ENCODE results near the gene SLC6A13.
"Not testable (repeated sequence)": the region's sequence is repeated elsewhere in the genome, so short reads cannot be mapped to it uniquely, and the experiment has no call there.

The SLC6A13 gene

DNA sequence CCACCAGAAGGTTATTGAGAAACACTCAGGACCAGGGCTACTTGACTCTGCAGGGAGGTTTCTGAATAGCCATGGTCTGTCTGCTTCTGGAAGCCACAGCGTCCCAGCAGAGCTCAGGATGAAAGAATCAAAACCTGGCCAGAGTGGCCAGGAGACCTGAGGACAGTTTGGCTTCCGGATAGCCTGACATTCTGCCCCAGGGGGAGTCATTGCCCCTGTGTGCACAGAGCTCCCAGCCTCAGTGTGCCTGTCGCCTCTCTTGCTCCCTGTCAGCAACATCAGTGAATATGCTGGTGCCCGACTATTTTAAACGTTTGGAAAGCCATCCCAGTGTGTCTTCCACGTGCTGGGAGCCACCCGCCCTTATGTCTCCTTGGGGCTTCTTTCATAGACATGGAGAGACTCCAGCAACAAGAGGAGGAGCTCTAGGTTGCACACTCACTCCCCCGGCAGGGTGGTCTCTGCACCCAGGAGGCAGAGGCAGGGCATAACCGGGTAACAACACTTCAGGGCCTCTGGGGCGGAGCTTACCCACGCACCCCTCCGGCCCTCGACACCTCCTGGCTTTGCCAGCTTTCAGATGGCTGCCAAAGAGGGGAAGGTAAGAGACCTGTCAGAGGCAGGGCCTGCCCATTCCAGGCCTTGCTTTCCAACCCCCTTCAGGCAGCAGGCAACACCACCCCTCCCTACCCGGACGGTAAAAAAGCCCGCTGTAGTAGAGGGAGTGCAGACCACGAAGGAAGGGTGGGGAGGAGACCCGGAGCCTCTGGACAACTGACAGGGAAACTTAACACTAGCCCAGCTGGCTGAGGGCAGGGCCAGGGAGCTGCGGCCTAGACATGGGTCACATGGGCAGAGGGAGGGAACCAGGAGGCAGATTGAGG lies 29.7 kb downstream of the SLC6A13 start:
- DNase-seq: peak in 2 of 3 donors; percentile 8 to 13

DNA sequence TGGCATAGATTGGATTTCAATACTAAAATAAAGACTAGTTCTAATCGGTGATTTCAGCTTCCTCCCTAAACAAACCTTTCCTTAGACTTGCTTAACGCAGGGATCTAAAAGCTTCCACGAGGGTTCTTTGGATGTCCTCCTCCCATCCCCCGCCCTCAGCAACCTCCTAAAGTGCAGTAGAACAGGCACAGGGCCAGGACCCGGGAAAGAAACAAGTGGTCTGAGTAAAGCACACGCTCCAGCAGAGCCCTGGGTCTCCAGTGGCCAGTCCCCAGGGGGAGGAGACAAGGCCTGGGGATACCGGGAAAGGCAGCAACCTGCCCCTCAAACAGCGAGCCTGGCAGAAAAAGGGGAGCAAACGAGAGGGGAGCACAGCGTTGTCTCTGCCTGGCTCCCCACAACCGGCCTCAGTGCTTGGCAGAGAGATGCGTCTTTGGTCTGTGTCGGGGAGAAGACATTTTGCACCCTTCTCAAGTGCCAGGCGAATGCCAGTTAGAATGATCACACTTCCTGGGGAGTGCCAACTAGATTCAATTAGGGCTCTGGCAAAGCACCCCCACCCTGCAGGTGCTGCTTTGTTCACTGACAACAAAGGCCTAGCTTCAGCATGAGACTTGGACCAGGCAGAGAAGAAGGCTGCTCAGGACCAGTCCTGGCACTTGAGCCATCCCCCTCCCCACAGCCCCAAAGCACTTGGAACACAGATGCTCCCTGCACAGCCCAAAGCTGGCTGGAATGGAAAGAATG lies 31.5 kb downstream of the SLC6A13 start:
- no peak for DNase-seq

DNA sequence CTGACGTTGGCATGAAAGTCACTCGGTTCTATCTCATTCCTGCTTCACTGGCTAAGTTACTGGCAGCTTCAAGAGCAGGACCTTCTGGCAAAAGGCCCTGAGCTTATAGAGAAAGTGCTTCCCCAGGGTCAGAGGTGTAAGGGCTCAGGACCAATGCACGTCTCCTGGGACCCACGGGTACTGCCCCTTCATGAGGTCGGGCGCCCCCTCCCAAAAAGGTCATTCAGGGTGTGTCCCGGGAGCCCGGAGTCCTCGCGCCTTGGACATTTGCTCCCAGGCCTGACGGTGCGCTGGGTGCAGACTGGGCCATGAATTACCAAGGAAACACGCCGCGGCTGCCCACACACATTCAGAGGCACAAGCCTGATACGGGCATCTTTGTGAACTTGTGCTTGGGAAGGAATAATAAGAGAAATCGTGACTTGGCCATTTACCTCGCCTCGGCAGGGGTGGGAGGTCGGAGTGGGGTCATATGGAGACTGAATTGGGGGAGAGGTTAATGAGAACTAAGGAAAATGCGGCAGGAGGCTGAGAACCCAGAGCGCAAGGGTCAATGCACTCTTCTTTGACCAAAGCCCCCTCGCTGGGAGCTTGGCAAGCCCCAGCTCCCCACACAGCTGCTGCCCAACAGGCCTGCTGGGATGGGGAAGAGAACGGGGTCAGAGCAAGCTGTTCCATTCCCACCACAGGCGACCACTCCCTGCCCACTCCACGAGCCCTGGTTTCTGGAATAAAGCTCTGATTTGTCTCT lies 33.0 kb downstream of the SLC6A13 start:
- DNase-seq: no peak

DNA sequence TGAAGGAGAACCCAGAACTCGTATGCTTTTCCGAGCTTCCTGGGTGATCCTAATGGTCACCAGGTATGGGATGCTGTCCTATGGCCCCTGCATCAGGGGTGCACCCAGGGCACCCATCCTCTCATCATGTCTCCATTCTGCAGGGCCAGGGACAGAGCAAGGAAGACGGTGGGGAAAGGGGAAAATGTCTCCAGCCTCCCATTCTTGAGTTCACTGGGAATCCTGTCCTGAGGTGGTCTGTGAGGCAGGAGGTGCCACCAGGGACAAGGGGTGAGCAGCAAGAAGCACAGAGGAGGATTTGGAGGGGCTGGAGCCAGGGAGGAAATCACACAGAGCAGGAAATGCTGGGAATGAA lies 33.8 kb downstream of the SLC6A13 start:
- DNase-seq: no peak

DNA sequence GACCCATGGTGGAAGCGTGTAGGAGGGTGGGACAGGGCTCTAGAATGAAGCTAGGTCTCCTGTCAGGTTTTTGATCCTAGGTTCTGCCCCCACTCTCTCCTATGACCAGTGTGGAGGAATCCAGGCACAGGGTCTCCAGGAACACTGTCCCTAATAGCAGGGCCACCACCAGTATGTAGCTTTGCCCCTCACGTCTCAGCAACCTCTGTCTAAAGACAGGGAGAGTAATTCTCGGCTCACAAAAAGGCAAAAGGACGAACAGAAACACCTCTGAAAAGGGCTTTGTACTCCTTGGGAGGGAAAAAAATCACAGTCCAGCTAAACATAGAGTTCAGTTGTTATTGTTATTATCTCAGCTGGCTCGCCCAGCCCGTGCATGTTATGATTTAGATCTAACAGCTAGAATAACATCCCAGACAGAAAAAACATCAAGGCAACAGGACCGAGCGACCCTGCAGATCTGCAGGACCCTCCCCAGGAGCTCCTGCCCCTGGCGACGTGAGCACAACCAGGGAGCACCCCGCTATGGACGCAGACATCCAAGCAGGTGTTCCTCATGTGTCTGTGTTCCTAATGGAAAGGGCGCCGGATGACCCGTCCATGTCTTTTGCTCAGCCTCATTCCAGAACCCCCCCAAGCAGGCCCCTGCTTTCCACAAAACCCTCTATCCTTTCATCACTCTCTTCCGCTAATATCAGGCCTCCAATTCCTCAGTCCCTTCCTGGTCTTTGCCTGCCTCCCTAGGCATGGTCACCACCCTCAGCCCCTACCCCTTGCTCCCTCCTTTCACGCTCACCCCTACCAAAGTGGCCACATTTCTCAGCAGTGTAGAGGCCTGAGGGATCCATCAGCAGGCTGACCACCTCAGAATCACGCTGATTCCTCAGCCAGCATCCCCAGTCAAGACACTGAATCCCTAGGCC lies 34.5 kb downstream of the SLC6A13 start:
- no peak for DNase-seq

DNA sequence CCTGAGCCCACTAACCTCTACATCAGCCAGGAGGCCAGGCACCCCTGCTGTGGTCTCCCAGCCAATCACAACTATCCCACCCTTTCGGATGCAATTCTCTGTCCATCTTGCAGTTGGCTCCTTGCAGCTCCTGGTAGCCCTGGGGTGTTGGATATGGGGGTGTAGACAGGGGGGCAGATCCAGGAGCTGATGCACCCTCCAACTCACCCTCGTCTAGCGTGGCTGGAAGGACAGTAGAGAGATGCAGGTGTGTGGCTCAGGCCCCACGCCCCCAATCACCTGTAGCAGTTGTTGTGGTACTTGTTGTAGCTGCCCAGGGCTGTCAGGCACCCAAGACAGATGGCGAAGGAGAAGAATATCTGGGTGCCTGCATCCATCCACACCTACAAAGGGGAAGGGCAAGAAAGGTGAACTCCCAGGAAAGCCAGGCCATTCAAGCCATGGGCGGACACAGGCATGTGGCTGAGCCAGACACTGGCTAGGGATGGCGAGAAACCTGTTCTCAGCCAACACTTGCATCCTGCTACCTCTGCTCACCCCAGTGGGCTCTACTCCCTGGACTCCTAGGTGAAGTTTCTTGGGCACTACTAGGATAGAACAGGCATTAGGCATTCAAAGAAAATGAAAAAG lies 35.2 kb downstream of the SLC6A13 start:
- no peak for DNase-seq

DNA sequence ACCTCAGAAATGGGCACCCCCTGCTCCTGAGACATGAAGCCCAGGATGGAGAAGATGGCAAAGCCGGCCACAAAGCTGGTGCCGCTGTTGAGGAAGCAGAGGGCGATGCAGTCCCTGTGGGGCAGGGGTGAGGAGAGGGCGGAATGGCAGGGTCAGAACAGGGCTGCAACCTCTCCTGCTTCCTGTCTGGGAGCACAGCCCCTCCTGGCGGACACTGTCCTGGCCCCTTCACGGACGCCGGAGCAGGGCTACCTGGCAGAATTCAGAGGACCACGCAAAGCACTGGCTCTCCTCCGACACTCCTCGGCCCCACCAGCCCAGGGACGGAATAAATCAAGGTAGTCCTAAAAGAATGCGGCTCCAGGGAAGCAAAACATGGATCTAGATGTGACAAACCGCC lies 36.2 kb downstream of the SLC6A13 start:
- DNase-seq: no peak

DNA sequence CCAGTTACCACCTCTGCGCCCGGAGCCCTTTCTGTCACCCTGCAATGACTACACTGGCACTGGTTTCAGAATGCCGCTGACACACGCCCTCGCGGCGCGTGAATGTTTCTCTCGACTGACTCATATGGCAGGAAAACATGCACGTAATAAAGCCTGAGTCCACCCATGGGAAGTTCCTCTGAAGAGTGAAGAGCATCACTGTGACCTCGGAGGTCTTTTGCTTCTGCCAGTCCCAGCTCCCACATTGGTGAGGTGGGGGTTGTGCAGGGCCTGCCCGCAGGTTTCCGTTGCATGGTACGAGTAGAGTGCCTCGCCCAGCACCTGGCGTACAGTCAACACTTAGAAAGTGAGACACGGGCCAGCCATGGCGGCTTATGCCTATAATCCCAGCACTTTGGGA lies 37.6 kb downstream of the SLC6A13 start:
- DNase-seq: peak; percentile 20 to 54 (median 36)

DNA sequence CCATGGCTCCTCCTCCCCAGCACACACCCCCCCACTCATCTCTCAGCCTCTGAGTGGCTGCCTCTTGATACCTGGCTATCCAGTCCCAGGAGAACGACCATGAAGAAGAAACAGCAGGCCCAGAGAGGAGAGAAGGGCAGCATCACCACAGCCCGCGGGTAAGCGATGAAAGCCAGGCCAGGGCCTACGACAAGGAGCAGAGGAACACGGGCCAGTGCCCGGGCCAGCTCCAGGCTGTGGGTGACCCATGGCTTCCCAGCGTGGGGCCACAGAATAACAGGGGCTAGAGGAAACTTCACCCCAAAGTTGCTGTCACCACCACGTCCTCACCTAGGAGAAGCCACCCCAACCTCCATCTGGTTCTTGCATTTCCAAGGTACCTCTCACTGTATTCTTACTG lies 38.3 kb downstream of the SLC6A13 start:
- DNase-seq: no peak

DNA sequence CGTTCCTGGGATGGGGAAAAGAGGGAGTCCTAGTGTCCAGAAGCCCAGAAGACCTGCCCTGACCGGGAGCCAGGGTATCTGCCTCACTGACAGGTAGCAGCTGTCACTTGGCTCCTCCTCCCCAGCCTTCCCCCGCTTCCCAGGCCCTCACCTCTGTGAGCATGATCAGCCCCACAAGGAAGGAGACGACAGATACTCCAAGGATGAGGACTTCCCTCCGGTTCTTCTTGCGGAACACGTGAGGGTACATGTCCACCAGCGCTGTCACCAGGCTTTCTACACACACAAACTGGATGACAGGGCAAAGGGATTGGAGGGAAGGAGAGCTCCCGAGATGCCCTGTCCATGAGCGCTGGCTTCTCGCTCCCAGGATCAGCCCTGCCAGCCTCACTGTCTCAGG lies 38.8 kb downstream of the SLC6A13 start:
- no peak for DNase-seq

DNA sequence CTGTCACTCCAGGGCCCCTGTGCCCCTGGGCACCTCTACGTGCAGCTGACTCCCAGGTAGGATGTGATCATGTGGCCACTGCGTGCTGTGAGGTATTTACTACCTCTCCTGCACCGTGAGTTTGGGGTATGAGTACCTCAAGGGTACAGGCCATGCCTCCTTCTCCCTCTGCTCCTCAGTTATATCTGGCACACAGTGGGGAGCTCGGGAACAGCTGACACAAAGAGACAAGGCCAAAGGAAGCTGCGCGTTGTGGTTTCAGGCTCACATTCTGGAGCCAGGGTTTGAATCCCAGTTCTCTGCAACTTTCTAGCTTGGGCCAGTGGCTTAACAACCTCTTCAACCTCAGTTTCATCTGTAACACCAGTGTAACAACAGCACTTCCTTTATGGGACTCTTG lies 40.9 kb downstream of the SLC6A13 start:
- no peak for DNase-seq

DNA sequence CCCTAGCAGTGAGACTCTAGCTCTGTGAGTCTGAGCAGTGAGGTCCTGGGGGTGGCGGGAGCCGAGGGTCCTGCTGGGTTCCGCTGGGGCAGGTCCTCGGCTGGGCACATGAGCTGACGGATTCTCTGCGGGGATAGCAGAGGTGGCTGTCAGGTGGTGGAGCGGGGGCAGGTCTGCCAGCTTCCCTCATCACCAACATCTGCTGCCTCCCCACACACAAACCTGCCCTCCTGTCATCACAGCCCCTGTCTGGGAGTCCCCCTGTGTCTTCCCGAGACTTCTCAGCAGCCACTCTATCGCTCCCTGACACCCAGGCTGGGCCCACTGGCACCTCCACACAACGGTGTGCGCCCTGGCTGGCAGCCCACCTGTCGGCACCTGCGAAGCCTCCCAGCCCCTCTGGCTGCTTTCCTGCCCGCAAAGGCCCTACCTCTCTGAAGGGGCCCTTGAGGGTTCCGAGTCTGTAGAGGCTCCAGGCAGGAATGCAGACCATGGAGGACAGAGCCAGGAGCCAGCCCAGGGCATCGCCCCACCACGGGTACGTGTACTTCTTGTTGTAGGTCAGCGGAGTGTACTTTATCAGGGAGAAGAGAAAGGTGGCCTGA lies 41.6 kb downstream of the SLC6A13 start:
- DNase-seq: no peak

DNA sequence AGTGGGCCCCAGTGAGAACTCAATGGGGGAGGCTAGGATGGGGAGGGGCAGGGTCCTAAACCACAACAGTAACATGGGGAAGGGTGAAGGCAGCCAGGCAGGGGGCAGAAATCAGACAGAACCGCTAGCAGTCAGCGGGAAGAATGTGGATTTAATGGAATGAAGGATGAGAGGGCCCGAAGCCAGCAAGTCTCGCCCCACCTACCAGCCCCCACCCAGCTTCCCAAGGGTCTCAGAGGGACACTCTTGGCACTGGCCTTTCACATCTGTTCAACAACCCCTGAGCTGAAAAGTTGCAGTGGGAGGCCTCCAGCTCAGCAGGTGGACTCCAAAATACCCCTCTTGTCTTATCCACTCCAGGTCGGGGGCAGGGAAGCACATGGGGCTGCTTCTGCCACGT lies 42.1 kb downstream of the SLC6A13 start:
- no peak for DNase-seq

DNA sequence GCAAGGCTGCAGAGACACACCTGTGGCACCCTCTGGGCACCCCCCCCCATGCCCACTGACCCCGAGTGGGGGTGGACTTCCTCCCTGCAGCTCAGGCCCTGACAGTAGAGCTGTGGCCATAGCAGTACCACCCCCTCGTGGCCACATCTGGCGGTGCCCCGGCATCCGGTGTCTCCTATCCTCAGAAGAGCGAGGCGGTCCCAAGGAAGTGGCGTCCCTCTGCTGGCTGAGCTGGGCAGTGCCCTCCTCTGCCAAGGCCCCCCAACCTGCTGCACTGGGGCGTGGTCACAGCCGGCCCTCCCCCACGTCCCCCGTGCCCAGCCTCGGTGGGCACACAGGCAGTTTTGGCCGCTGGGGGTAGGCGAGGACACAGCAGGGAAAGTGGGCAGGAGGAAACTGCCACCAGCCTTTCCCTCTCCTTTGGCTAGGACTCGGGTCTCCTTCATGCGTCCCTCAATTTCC lies 42.7 kb downstream of the SLC6A13 start:
- peak; percentile 93 to 95 (median 94) for DNase-seq

DNA sequence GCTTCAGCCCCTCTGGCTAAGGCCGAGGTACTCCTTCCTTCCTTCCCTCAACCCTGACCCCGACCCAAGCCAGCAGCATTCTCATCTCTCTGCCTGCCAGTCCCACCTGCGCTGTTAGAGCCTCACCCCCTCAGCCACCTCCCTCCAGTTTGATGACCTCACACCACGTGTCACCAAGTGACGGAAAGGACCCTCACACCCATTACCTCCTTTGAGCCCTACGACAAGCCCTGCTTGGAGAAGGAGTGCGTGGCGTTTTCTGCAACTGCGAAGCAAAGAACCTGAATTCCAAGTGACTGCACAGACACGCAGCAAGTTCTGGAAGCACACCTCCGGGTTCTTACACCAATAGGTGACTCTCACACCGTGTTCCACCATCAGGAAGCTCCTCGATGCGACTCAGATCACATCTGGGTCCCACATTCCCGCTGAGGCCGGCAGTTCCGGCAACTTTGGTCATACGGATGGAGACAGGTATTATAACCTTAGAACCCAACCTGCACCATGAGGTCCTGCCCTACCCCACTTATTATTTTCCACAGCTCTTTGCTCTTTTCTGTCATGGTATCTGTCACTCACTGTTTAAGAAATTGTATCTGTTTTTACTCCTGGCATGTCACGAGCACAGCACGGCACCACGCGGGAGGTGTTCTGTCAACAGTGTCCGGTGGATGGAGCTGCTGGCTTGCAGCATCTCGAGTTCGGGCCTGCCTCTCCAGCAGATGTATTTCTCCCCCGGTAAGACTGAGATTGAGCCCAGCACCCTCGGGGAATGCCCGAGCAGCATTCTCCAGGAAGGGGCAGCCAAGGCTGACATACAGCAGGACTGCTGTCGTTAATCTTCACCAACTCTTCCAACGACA lies 43.7 kb downstream of the SLC6A13 start:
- no peak for DNase-seq

DNA sequence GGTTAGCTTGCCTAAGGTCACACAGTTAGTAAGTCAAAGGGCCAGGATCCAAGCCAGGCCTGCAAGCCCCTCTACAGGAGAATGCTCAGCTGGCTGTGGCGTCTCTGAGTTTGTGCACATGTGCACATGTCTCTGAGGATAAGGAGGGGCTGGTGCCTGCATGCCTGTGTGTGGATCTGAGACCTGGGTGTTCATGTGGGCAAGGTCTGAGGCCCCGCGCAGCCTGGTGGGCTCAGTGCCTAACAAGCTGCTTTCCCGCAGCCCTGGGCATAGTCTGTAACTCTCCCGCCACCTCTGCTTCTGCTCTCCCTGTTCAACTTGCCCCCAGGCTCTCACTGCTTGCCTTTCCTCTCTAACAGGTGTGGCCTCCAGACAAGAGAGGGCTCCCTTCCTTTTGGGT lies 44.4 kb downstream of the SLC6A13 start:
- DNase-seq: no peak

DNA sequence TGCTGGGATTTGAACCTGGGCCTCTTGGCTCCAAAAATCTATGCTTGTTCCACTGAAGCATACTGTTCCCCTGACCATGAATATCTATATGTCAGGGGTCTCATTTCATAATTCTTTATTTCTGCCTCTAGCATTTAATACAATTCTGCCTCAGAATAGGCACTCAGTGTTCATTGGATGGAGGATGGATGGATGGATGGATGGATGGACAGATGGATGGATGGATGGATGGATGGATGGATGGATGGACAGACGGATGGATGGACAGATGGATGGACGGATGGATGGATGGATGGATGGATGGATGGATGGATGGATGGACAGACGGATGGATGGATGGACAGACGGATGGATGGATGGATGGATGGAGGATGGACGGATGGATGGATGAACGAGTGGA lies 45.6 kb downstream of the SLC6A13 start:
- DNase-seq: not testable (repeated sequence)

DNA sequence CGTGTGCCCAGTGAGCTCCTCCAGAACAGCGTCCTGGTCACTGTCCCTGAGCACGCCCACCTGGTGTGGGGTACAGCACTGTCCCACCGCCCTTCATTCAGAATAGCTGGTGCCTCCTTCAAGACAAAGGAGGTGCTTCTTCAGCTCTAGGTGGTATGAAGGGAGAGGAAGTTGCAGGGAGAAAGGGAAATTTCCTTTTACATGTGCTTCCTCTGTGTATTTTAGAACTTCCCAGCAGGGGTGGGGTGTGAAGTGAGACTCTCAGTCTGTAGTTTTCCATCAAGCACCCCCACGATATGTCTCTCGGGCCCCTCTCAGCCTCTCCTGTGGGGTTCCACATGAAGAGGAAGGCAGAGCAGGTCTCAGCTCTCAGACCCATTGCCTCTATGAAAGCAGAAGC lies 47.5 kb downstream of the SLC6A13 start:
- peak; percentile 43 to 54 (median 44) for DNase-seq

DNA sequence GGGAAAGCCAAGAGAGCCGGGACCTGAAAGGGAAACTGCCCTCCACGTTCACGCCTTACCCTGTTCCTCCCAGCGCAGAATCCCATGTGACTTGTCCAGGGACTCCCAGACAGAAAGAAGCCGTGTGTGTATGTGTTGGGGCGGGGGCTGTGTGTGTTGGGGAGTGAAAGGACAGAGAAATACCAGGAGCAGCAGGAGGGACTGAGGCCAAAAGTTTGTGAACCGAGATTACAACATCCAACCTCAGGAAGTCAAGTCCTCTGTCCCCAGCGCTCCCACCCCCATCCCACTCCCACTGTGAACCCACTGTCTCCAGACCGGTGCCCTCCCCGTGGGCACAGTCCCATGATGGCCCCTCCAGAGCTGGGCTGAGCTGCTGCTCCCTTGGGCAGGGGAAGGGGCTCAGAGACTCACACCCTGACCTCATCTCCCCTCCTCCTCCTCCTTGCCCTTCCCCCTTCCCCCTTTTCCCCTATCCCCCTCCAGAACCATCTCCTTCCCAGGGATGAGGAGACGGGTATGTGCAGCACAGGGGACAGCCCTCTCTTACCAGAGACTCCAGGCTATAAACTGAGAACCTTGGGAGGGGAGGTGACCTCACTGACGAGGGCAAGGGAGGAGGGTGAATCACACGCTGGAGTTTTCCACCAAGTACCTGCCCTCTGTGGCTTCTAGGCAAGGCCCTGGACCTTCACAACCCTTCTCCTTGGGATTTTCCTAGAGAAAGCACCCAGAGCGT lies 48.5 kb downstream of the SLC6A13 start, which contains the start of gene SLC6A12:
SLC6A12 (minus strand) TSS at position 155 of the 739 bp plus-strand sequence. CDS start 4,171 bp downstream, outside the sequence.
- peak; percentile 78 to 88 (median 85) for DNase-seq
